Activated CD8-positive, alpha-beta memory T cell treated with anti-CD3 and anti-CD28 coated beads, Interleukin-2, amount 50 U/mL, for 1 hour (primary cell): Measurements from ENCODE around the gene PTMA.
"Not testable (repeated sequence)": the region's sequence is repeated elsewhere in the genome, so short reads cannot be mapped to it uniquely, and the experiment has no call there.

Experiments
- DNase-seq: peaks from one replicate; pipeline ENCODE4 v3.0.0-alpha.2; 2020; ENCODE audit errors: extremely low read depth

Gene PTMA

GRCh38 chr2:231696004-231696367 is 12.3 kb upstream of the PTMA start:
- DNase-seq = no peak

GRCh38 chr2:231699006-231699405 is 9.3 kb upstream of the PTMA start:
- no peak for DNase-seq

- no peak for DNase-seq
These were observed 6.6 kb upstream of the PTMA start for GRCh38 chr2:231701456-231702373.

- DNase-seq = no peak
These were observed 4.3 kb upstream of the PTMA start for GRCh38 chr2:231704017-231704416.

GRCh38 chr2:231706731-231707624 is 1.3 kb upstream of the PTMA start:
- DNase-seq = peak; percentile 94

GRCh38 chr2:231707625-231707926 is 749 bp upstream of the PTMA start:
- no peak for DNase-seq

GRCh38 chr2:231708773-231709635 is 679 bp downstream of the PTMA start:
- no peak for DNase-seq

- DNase-seq = no peak
These were observed 1.3 kb downstream of the PTMA start for GRCh38 chr2:231709636-231709980.

- no peak for DNase-seq
These were observed 1.9 kb downstream of the PTMA start for GRCh38 chr2:231709981-231710798.

- no peak for DNase-seq
These were observed 2.7 kb downstream of the PTMA start for GRCh38 chr2:231710799-231711676.

- DNase-seq = no peak
These were observed 3.5 kb downstream of the PTMA start for GRCh38 chr2:231711677-231712450.

GRCh38 chr2:231712451-231713021 is 4.2 kb downstream of the PTMA start:
- DNase-seq = not testable (repeated sequence)

GRCh38 chr2:231713406-231713729 is 5.0 kb downstream of the PTMA start:
- not testable (repeated sequence) for DNase-seq

- no peak for DNase-seq
These were observed 5.7 kb downstream of the PTMA start for GRCh38 chr2:231713730-231714638.

- no peak for DNase-seq
These were observed 6.5 kb downstream of the PTMA start for GRCh38 chr2:231714639-231715498.

- DNase-seq = no peak
These were observed 7.1 kb downstream of the PTMA start for GRCh38 chr2:231715499-231715837.

GRCh38 chr2:231715988-231716616 is 7.8 kb downstream of the PTMA start:
- no peak for DNase-seq
